Activated T-cell treated with anti-CD3 and anti-CD28 coated beads, Interleukin-2, amount 50 U/mL, for 72 hours (primary cell): ENCODE results near the gene PLCL1. TPM values are rescaled to one million over a fixed set of nuclear protein-coding genes. Genes with fewer than 3 reads are reported as not detected.

Experiments used
- ATAC-seq, 2 donors: fragments of 150-1000 bp; cut with Tn5 transposase; replicated peaks in 1 of 2; 2 replicates each; pipeline ENCODE4 v1.10.0; 2021; ENCODE audit warnings: moderate library complexity in 2 of 2, mild to moderate bottlenecking in 1 of 2
- DNase-seq, 2 donors: peaks; one replicate each; pipeline ENCODE4 v3.0.0; 2021 to 2022; ENCODE audit warnings: mixed read lengths in 1 of 2
- H3K27ac Mint-ChIP-seq: one replicate; pipeline ENCODE4 v1.8.0; 2022; ENCODE audit warnings: mild to moderate bottlenecking, moderate library complexity, mixed read lengths
- H3K27me3 Mint-ChIP-seq: one replicate; pipeline ENCODE4 v1.8.0; 2022; ENCODE audit warnings: low read depth, mixed read lengths
- H3K36me3 Mint-ChIP-seq, 2 donors: one replicate each; pipeline ENCODE4 v1.8.0; 2022; ENCODE audit warnings: mixed read lengths in 2 of 2, mild to moderate bottlenecking in 1 of 2; ENCODE audit not compliant: insufficient read depth in 2 of 2
- H3K4me1 Mint-ChIP-seq: one replicate; pipeline ENCODE4 v1.8.0; 2022; ENCODE audit warnings: low read depth, mixed read lengths
- H3K4me3 Mint-ChIP-seq, 2 donors: one replicate each; pipeline ENCODE4 v1.8.0; 2022; ENCODE audit warnings: mild to moderate bottlenecking in 2 of 2, mixed read lengths in 2 of 2, moderate library complexity in 2 of 2
- H3K9me3 Mint-ChIP-seq, 2 donors: one replicate each; pipeline ENCODE4 v1.8.0; 2022; ENCODE audit warnings: mixed read lengths in 2 of 2
- total RNA-seq, 2 donors: library from RNA; stranded (reverse); gene quantifications; one replicate each; pipeline ENCODE4 v1.2.3, GENCODE V29; 2022

The PLCL1 gene
- total RNA-seq, 2 donors from 2014 or later = 2.8 to 3.6 TPM

- peak overlapping the region; percentile 99 for H3K27ac Mint-ChIP-seq
- H3K36me3 Mint-ChIP-seq = no peaks in the 10 kb centered on the region
- no peaks in the 10 kb centered on the region for H3K27me3 Mint-ChIP-seq
- ATAC-seq (no peak), DNase-seq (no peak)
- no peaks in the 10 kb centered on the region for H3K9me3 Mint-ChIP-seq
- peak overlapping the region; percentile 65 to 97 for H3K4me3 Mint-ChIP-seq
- H3K4me1 Mint-ChIP-seq = peaks cover 71% of the 10 kb centered on the region
These were observed 64.6 kb downstream of the PLCL1 start for GRCh38 chr2:197869041-197869440.

DNA sequence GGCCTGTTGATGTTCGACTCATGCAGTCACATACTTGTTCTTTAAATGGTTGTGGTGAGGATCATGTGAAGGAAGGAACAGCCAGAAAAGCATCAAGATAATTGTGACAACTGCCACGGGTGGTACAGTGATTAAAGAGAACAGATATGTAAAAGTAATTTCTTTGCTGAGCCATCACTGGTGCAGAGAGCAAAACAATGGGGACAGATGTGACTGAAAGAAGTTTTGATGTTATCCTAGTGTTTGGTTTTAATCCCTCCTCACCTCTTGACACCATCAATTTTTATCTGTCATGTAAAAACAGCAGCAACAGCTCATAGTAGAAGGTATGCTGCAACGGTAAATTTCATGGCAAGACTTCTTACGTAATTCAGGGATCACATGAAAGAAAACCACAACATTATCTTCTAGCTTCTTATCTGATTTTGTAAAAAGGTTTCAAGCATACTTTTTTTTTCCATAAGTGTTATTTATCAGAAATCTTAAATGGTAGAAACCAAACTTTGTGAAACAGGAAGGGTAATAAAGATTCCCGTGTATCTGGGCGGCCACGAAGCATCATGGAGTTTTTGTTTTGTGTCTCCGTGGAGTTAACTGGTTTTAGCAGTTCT, 65.2 kb downstream of the PLCL1 start:
- ATAC-seq (peak; percentile 69 to 76), DNase-seq (no peak)
- Mint-ChIP-seq H3K27ac (peak overlapping the region; percentile 99), H3K36me3 (no peaks in the 10 kb centered on the region), H3K4me3 (peak overlapping the region; percentile 65 to 97), H3K4me1 (peaks cover 71% of the 10 kb centered on the region), H3K27me3 (no peaks in the 10 kb centered on the region), H3K9me3 (no peaks in the 10 kb centered on the region)

DNA sequence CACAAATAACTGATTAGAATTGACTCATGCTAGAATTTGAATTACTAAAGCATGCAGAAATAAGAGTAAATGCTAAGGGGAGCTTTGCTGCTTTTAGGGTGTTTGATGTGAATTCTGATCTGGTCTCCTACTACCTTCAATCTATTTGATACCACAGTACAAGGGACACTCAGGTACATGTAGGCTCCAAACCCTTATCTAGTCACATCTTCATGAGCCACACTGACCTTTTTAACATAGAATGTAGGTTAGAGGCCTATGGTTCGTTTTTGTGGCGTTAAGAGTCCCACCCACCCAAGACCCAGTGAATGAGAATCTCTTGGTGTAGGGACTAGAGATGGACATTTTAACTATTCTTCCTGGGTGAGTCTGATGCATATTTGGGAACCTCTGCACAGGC, 65.7 kb downstream of the PLCL1 start:
- H3K27me3 Mint-ChIP-seq = no peaks in the 10 kb centered on the region
- ATAC-seq (peak in 1 of 2 donors; percentile 45), DNase-seq (no peak)
- H3K9me3 Mint-ChIP-seq = no peaks in the 10 kb centered on the region
- H3K4me1 Mint-ChIP-seq = peaks cover 71% of the 10 kb centered on the region
- peak overlapping the region; percentile 65 to 97 for H3K4me3 Mint-ChIP-seq
- H3K36me3 Mint-ChIP-seq = no peaks in the 10 kb centered on the region
- H3K27ac Mint-ChIP-seq = peak overlapping the region; percentile 99

- DNase-seq (no peak), ATAC-seq (no peak)
- Mint-ChIP-seq H3K4me3 (no peak overlapping the region), H3K27ac (peak overlapping the region; percentile 6), H3K4me1 (peaks cover 67% of the 10 kb centered on the region), H3K9me3 (no peaks in the 10 kb centered on the region), H3K36me3 (no peaks in the 10 kb centered on the region), H3K27me3 (no peaks in the 10 kb centered on the region)
These were observed 67.5 kb downstream of the PLCL1 start for GRCh38 chr2:197871780-197872456.

DNA sequence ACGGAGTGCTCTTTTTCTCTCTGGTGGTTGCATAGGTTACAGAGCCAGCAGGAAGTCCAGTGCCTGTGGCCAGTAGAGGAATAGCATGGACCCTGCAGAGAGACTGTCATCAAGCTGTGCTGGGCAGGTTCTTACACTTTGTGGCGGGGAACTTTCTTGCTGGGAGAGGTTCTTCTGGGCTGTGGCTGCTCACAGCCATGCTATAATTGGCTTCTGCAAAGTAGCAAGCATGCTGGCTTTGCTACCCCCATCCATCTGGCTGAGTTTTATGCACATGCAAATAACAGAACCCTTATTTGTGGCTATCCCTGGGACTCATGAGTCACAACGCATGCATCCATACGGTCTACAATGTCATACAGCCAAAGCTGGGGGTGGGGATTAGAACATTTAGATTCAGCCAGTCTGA, 68.9 kb downstream of the PLCL1 start:
- Mint-ChIP-seq H3K27me3 (no peaks in the 10 kb centered on the region), H3K4me1 (peaks cover 62% of the 10 kb centered on the region), H3K4me3 (no peak overlapping the region), H3K36me3 (no peaks in the 10 kb centered on the region), H3K9me3 (no peaks in the 10 kb centered on the region), H3K27ac (no peak overlapping the region)
- peak in 1 of 2 donors; percentile 16 for ATAC-seq
- DNase-seq = no peak

- H3K36me3 Mint-ChIP-seq = no peaks in the 10 kb centered on the region
- DNase-seq (no peak), ATAC-seq (no peak)
- H3K27ac Mint-ChIP-seq = no peak overlapping the region
- H3K27me3 Mint-ChIP-seq = no peaks in the 10 kb centered on the region
- H3K9me3 Mint-ChIP-seq = no peaks in the 10 kb centered on the region
- H3K4me1 Mint-ChIP-seq = peaks cover 37% of the 10 kb centered on the region
- H3K4me3 Mint-ChIP-seq = no peak overlapping the region
These were observed 71.4 kb downstream of the PLCL1 start for GRCh38 chr2:197875763-197876162.

DNA sequence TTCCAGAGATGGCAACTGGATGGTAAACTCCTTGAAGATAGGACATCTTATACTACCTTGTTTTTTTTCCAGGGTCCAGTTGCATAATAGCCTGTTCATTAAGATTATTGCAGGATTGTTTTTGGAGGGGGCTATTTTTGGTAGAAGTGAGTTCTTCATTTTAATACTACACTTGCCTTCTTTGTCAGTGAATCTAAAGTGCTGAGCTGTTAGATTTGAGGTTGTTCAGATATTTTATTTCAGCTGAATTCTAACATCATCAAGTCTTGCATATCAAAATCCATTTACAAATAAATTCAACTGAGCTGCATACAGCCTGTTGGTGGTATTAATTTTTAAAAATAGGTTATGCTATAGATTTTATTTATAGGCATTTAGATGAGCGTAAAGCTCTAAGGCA, 72.1 kb downstream of the PLCL1 start:
- Mint-ChIP-seq H3K9me3 (no peaks in the 10 kb centered on the region), H3K27me3 (no peaks in the 10 kb centered on the region), H3K27ac (no peak overlapping the region), H3K4me1 (peaks cover 33% of the 10 kb centered on the region), H3K36me3 (no peaks in the 10 kb centered on the region), H3K4me3 (no peak overlapping the region)
- no peak for ATAC-seq
- DNase-seq = no peak

- Mint-ChIP-seq H3K4me1 (peaks cover 28% of the 10 kb centered on the region), H3K27ac (no peak overlapping the region), H3K27me3 (no peaks in the 10 kb centered on the region), H3K9me3 (no peaks in the 10 kb centered on the region), H3K4me3 (peak overlapping the region in 1 of 2 donors; percentile 66), H3K36me3 (no peaks in the 10 kb centered on the region)
- ATAC-seq (no peak), DNase-seq (no peak)
These were observed 72.6 kb downstream of the PLCL1 start for GRCh38 chr2:197877038-197877437.

GRCh38 chr2:197878792-197879191, 74.4 kb downstream of the PLCL1 start:
- Mint-ChIP-seq H3K27ac (no peak overlapping the region), H3K27me3 (no peaks in the 10 kb centered on the region), H3K4me3 (no peak overlapping the region), H3K9me3 (no peaks in the 10 kb centered on the region), H3K4me1 (peaks cover 10% of the 10 kb centered on the region), H3K36me3 (no peaks in the 10 kb centered on the region)
- ATAC-seq (no peak), DNase-seq (no peak)

DNA sequence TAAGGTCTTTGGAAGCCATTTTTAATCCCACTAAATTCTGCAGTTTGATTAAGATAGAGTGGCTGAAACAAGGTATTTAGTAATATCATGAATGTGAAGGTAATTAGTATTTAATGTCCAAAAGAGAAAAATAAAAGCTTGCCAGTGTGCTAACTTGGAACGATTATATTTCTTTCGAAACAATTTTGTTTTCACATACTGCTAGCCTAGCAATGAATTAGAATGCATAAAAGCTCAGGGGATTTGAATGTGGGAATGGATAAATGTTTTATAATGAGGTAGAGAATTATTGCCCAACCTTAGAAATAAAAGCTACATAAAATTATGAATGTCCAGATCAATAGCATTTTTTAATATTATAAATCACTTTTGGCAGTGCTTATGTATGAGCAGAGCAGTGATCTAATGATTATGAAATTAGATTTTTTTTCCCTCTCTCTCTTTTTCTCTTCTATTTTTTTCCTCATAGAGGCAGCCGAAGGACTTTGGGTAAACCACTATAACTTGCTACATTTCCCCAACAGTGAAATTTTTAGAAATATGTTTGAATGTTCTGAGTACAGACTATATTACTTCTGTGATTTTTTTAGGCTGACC, 75.5 kb downstream of the PLCL1 start:
- Mint-ChIP-seq H3K9me3 (no peaks in the 10 kb centered on the region), H3K36me3 (no peaks in the 10 kb centered on the region), H3K4me3 (no peak overlapping the region), H3K4me1 (peaks cover 10% of the 10 kb centered on the region), H3K27ac (peak overlapping the region; percentile 63), H3K27me3 (no peaks in the 10 kb centered on the region)
- DNase-seq (no peak), ATAC-seq (no peak)

- no peak overlapping the region for H3K4me3 Mint-ChIP-seq
These were observed 79.1 kb downstream of the PLCL1 start for GRCh38 chr2:197883354-197884032.

DNA sequence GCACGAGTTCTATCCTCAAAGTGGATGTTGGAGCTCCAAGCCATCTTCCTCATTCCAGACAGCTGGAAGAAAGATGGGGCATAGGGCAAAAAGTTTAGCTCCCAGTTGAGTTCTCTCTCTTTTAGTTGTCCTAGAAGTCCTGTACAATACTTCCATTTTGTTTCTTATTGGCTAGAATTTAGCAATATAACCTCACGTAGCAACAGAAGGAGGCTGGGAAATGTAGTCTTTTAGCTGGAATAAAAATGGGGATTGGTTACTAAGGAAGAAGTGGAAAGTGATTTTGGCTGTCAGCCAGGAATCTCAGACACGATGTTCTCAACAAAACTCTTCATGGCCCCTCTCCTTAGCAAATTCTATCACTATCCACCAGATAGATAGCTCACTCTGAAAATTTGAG, 79.9 kb downstream of the PLCL1 start:
- no peaks in the 10 kb centered on the region for H3K27me3 Mint-ChIP-seq
- no peaks in the 10 kb centered on the region for H3K9me3 Mint-ChIP-seq
- no peak overlapping the region for H3K4me3 Mint-ChIP-seq
- H3K36me3 Mint-ChIP-seq = no peaks in the 10 kb centered on the region
- ATAC-seq = no peak
- no peak overlapping the region for H3K27ac Mint-ChIP-seq
- DNase-seq = no peak
- H3K4me1 Mint-ChIP-seq = peaks cover 19% of the 10 kb centered on the region

More at GRCh38 chr2:197883354-197884032, 79.1 kb downstream of the PLCL1 start:
- ATAC-seq (no peak), DNase-seq (no peak)
- Mint-ChIP-seq H3K27ac (no peak overlapping the region), H3K27me3 (no peaks in the 10 kb centered on the region), H3K9me3 (no peaks in the 10 kb centered on the region), H3K36me3 (no peaks in the 10 kb centered on the region), H3K4me1 (peaks cover 15% of the 10 kb centered on the region)

DNA sequence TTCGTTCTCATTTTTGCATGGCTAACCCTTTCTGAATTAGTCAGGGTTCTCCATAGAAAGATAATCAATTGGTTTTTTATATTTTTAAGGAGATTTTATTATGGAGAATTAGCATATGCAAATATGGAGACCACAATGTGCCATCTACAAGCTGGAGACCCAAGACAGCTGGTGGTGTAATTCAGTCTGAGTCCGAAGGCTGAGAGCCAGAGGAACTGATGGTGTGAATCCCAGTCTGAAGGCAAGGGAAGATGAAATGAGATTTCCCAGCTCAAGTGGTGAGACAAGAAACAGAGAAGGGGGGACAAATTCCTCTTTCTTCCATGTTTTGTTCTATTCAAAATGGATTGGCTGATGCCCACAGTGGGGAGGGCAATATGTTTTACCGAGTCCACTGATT, 80.7 kb downstream of the PLCL1 start:
- Mint-ChIP-seq H3K9me3 (no peaks in the 10 kb centered on the region), H3K27ac (no peak overlapping the region), H3K36me3 (no peaks in the 10 kb centered on the region), H3K4me3 (no peak overlapping the region), H3K4me1 (peaks cover 28% of the 10 kb centered on the region), H3K27me3 (no peaks in the 10 kb centered on the region)
- DNase-seq (no peak), ATAC-seq (no peak)
